ENCODE measurements around the gene PHACTR3. TPM values are rescaled to one million over a fixed set of nuclear protein-coding genes. Genes with fewer than 3 reads are reported as not detected.

PHACTR3 gene
- total and polyA plus RNA-seq, 7 experiments from 2014 or later, result 0.49 TPM; not detected in 6

DNA sequence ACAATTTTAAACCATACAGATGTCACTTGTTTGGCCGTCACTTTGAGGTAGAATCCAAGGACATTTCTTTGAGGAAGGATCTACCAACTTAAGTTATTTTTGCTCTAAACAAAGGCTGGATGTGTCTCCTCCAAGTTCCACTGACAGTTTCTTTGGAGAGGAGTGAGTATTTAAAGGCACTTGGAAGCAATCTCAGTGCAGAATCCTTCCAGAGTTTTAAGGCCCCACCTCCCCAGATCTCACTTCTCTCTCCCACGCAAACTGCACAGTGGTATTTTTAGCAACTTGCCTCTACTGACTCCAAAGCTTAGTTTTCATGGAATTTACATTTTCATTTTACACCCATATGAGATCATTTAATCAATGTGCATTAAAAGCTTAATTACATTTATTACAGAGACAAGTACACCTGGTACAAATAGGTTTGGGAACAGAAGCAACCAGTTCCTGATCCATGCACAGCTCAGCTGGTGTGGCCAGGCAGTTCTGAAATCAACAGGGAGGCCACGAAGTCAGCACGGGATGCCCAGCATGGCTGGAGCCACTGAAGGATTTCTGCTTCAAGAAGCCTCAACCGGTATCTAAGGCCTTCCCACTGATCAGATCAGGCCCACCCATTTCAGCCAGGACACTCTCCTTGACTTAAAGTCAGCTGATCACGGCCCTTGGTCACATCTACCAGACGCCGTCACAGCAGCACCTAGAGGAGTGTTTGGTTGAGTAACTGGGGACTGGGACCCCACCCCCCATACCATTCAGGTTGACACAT is 219.3 kb downstream of the PHACTR3 start:
- no peaks in the 10 kb centered on the region for H3K36me3 Mint-ChIP-seq
- ATAC-seq, result no peak
- H3K27me3 Mint-ChIP-seq, result peaks cover 0 to 32% (median 14%) of the 10 kb centered on the region in 5 donors
- intact Hi-C loops (cut with micrococcal nuclease), result no loop called here
- ChIA-PET POLR2A (no interaction called here), CTCF (no interaction called here)
- Histone ChIP-seq H3K4me3 (ENCODE audit: low read length) (no peak overlapping the region), H3K9me3 (ENCODE audit: control insufficient read depth in 2 of 3, low read length in 3 of 3) (no peaks in the 10 kb centered on the region), H3K36me3 (ENCODE audit: control insufficient read depth in 2 of 3, insufficient read depth in 3 of 3, low read length in 3 of 3) (no peaks in the 10 kb centered on the region), H3K27ac (ENCODE audit: low read depth, low read length) (no peak overlapping the region), H3K4me1 (ENCODE audit: control insufficient read depth in 2 of 2, insufficient read depth in 2 of 2, low read length in 2 of 2) (no peaks in the 10 kb centered on the region), H3K27me3 (ENCODE audit: control insufficient read depth in 2 of 2, insufficient read depth in 2 of 2, low read length in 2 of 2) (no peaks in the 10 kb centered on the region)
- no peaks in the 10 kb centered on the region for H3K4me1 Mint-ChIP-seq
- peaks cover 0 to 4% (median 0%) of the 10 kb centered on the region in 11 donors for H3K9me3 Mint-ChIP-seq
- H3K27ac Mint-ChIP-seq, result no peak overlapping the region
- DNase-seq, result no peak
- H3K4me3 Mint-ChIP-seq, result no peak overlapping the region

DNA sequence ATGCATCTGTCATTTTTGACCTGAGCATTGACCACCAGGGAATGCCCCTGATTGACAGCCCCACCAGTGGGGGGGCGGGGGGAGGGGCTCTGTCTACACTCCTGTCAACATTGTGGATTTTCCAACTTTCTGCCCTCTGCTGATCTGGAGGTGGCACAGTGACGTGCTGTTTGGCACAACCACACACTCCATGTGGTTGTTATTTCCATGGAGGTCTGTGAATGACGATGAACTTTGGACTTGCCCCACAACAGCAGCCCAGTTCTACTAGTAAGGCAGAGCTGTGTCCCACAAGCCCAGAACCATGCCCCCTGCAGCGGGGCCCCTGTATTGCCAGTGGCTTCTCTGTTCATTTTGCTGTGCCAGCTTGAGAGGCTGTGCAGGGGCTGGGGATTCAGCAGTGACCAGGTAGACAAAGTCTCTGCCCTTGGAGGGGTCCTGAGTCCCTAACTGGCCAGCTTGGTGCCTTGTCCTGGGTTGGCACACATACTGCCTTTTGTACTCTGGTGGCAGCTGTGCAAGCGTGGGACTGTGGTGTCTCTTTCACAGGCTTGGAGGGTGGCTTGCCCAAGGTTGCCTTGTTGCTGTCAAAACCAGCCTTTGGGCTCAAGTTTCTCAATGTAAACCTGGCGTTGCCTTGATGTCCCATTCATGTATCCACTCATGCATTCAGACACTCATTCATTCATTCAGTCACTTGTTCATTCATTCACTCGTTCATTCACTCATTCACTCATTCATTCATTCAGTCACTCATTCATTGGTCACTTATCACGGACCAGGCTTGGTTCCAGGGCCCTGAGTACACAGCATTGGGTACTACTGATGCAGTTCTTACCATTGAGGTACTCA is 220.6 kb downstream of the PHACTR3 start:
- H3K4me3 ChIP-seq (ENCODE audit: low read length), result no peak overlapping the region
- CTCF ChIA-PET, result no interaction called here
- no peaks in the 10 kb centered on the region for H3K27me3 ChIP-seq (ENCODE audit: control insufficient read depth in 2 of 2, insufficient read depth in 2 of 2, low read length in 2 of 2)
- POLR2A ChIA-PET, result no interaction called here
- peaks cover 0 to 41% (median 12%) of the 10 kb centered on the region in 5 donors for H3K27me3 Mint-ChIP-seq
- H3K36me3 ChIP-seq (ENCODE audit: control insufficient read depth in 2 of 3, insufficient read depth in 3 of 3, low read length in 3 of 3), result no peaks in the 10 kb centered on the region
- H3K4me3 Mint-ChIP-seq, result no peak overlapping the region
- ATAC-seq (no peak), DNase-seq (no peak)
- H3K4me1 Mint-ChIP-seq, result no peaks in the 10 kb centered on the region
- no peak overlapping the region for H3K27ac ChIP-seq (ENCODE audit: low read depth, low read length)
- H3K36me3 Mint-ChIP-seq, result no peaks in the 10 kb centered on the region
- H3K27ac Mint-ChIP-seq, result no peak overlapping the region
- intact Hi-C loops (cut with micrococcal nuclease), result no loop called here
- H3K9me3 Mint-ChIP-seq, result peaks cover 0 to 2% (median 0%) of the 10 kb centered on the region in 11 donors
- H3K9me3 ChIP-seq (ENCODE audit: control insufficient read depth in 2 of 3, low read length in 3 of 3), result no peaks in the 10 kb centered on the region
- no peaks in the 10 kb centered on the region for H3K4me1 ChIP-seq (ENCODE audit: control insufficient read depth in 2 of 2, insufficient read depth in 2 of 2, low read length in 2 of 2)

DNA sequence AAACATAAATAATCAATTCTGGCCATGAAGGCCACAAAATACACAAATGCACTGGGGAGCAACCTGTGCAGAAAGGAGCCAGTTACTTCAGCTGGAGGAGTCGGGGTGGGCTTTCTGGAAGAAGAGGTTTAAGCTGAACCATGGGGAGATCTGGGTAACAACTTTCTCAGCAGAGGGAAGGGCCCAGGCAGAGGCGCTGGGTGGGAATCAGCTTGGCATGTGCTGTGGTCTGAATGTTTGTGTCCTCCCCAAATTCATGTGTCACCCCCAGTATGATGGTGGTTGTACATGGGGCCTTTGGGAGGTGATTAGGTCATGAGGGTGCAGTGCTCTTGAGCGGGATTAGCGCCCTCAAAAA is 221.2 kb downstream of the PHACTR3 start:
- ATAC-seq, result no peak
- no peaks in the 10 kb centered on the region for H3K27me3 ChIP-seq (ENCODE audit: control insufficient read depth in 2 of 2, insufficient read depth in 2 of 2, low read length in 2 of 2)
- H3K36me3 ChIP-seq (ENCODE audit: control insufficient read depth in 2 of 3, insufficient read depth in 3 of 3, low read length in 3 of 3), result no peaks in the 10 kb centered on the region
- H3K36me3 Mint-ChIP-seq, result no peaks in the 10 kb centered on the region
- peaks cover 0 to 41% (median 10%) of the 10 kb centered on the region in 5 donors for H3K27me3 Mint-ChIP-seq
- intact Hi-C loops (cut with micrococcal nuclease), result no loop called here
- H3K4me3 Mint-ChIP-seq, result no peak overlapping the region
- H3K9me3 Mint-ChIP-seq, result peaks cover 0 to 2% (median 0%) of the 10 kb centered on the region in 11 donors
- ChIA-PET CTCF (no interaction called here), POLR2A (no interaction called here)
- no peak for DNase-seq
- no peaks in the 10 kb centered on the region for H3K4me1 ChIP-seq (ENCODE audit: control insufficient read depth in 2 of 2, insufficient read depth in 2 of 2, low read length in 2 of 2)
- no peaks in the 10 kb centered on the region for H3K4me1 Mint-ChIP-seq
- no peak overlapping the region for H3K4me3 ChIP-seq (ENCODE audit: low read length)
- no peak overlapping the region for H3K27ac Mint-ChIP-seq
- no peak overlapping the region for H3K27ac ChIP-seq (ENCODE audit: low read depth, low read length)
- H3K9me3 ChIP-seq (ENCODE audit: control insufficient read depth in 2 of 3, low read length in 3 of 3), result no peaks in the 10 kb centered on the region

DNA sequence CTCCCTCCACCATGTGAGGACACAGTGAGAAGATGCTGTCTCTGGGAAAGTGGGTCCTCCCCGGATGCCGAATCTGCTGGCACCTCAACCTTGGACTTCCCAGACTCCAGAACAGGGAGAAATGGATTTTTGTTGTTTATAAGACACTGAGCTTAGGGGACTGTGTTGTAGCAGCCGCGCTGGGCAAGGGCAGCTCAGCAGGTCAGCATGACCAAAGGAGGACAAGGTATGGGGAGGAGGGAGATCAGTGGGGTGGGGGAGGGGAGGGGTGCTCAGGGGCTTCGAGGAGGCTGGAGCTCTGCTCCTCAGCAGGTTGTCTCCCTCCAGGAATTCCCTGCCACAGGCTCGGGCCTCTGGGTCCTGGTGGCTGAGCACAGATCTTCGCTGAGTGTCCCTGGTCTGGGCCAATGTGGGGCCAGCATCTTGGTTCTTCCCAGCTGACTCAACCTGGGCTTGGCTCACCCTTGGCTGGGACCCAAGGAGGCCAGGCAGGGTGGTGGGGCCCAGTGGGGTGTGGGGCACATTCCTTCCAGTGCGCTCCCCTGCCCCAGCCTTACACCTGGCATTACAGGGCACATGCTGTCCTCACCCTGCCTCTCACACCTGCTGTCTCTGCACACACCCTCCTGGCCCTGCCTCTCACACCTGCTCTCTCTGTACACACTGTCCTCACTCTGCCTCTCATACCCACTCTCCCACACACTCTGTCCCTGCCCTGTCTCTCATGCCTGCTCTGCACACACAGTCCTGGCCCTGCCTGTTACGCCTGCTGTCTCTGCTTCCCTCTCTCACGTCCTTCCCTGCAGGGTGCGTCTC is 221.8 kb downstream of the PHACTR3 start:
- no peaks in the 10 kb centered on the region for H3K27me3 ChIP-seq (ENCODE audit: control insufficient read depth in 2 of 2, insufficient read depth in 2 of 2, low read length in 2 of 2)
- Mint-ChIP-seq H3K27me3 (peaks cover 0 to 38% (median 9%) of the 10 kb centered on the region in 5 donors), H3K4me1 (no peaks in the 10 kb centered on the region), H3K9me3 (peaks cover 0 to 2% (median 0%) of the 10 kb centered on the region in 11 donors), H3K4me3 (no peak overlapping the region), H3K27ac (no peak overlapping the region), H3K36me3 (no peaks in the 10 kb centered on the region)
- no peak overlapping the region for H3K4me3 ChIP-seq (ENCODE audit: low read length)
- H3K4me1 ChIP-seq (ENCODE audit: control insufficient read depth in 2 of 2, insufficient read depth in 2 of 2, low read length in 2 of 2), result no peaks in the 10 kb centered on the region
- DNase-seq (no peak), ATAC-seq (no peak)
- no peaks in the 10 kb centered on the region for H3K36me3 ChIP-seq (ENCODE audit: control insufficient read depth in 2 of 3, insufficient read depth in 3 of 3, low read length in 3 of 3)
- no peak overlapping the region for H3K27ac ChIP-seq (ENCODE audit: low read depth, low read length)
- H3K9me3 ChIP-seq (ENCODE audit: control insufficient read depth in 2 of 3, low read length in 3 of 3), result no peaks in the 10 kb centered on the region
- POLR2A ChIA-PET, result no interaction called here
- intact Hi-C loops (cut with micrococcal nuclease), result no loop called here
- CTCF ChIA-PET, result no interaction called here

DNA sequence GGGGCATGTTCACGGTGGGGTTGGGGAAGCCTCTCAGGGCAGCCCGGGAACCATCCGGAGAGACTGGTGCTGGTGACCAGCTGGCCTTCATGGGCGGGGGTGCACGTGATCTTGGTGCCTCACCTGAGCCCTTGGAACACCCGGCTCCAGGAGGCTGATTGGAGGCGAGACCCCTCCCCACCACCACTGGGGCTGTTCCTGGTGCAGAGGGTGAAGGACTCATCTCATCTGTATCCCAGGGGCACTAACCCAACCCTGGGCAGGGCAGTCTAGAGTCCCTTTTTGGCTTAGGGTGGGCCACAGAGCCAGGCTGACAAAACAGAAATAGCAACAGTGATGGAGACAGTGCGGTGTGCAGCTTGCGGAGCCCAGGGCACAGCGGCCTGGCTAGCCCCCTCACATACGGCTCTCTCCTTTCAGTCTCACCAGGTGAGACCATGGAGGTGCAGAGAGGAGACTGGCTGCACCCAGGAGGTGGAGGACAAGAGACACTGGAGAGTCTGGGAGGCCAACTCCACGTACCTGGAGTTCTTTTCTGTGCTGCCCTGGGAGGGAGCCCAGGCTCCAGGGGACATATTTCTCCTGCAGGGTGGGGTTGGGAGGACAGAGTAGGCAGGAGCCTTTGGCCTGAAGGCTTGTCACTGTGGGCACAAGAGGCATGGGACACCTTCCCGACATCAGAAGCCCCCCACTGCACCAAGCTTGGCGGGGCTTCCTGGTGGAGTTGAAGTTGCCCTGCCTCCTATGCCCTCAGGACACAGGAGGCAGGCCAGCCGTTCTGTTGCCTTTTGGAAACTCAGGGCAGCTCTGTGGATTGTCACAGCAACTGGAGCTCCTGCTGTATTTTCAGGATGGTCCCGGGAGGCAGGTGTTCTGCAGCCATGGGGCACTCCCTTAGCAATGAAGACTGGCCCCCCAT is 223.1 kb downstream of the PHACTR3 start:
- Mint-ChIP-seq H3K27ac (no peak overlapping the region), H3K9me3 (peaks cover 0 to 2% (median 0%) of the 10 kb centered on the region in 11 donors), H3K4me1 (no peaks in the 10 kb centered on the region), H3K4me3 (no peak overlapping the region), H3K27me3 (peaks cover 0 to 33% (median 6%) of the 10 kb centered on the region in 5 donors), H3K36me3 (no peaks in the 10 kb centered on the region)
- Histone ChIP-seq H3K27ac (ENCODE audit: low read depth, low read length) (no peak overlapping the region), H3K4me1 (ENCODE audit: control insufficient read depth in 2 of 2, insufficient read depth in 2 of 2, low read length in 2 of 2) (no peaks in the 10 kb centered on the region), H3K27me3 (ENCODE audit: control insufficient read depth in 2 of 2, insufficient read depth in 2 of 2, low read length in 2 of 2) (no peaks in the 10 kb centered on the region), H3K9me3 (ENCODE audit: control insufficient read depth in 2 of 3, low read length in 3 of 3) (no peaks in the 10 kb centered on the region), H3K36me3 (ENCODE audit: control insufficient read depth in 2 of 3, insufficient read depth in 3 of 3, low read length in 3 of 3) (no peaks in the 10 kb centered on the region), H3K4me3 (ENCODE audit: low read length) (no peak overlapping the region)
- intact Hi-C loops (cut with micrococcal nuclease), result no loop called here
- DNase-seq, result no peak
- no peak for ATAC-seq
- ChIA-PET CTCF (no interaction called here), POLR2A (no interaction called here)

Data from naive thymus-derived CD4-positive, alpha-beta T cell (primary cell).